GM18502 (cell line): ENCODE measurements around the gene TMA16.
"Not testable (repeated sequence)": the region's sequence is repeated elsewhere in the genome, so short reads cannot be mapped to it uniquely, and the experiment has no call there.

Experiments used
- ATAC-seq: cut with Tn5 transposase; IDR thresholded peaks from one replicate; pipeline ENCODE4 v1.9.1; 2021; ENCODE audit warnings: mild to moderate bottlenecking; ENCODE audit not compliant: unreplicated experiment, poor library complexity

The TMA16 gene

GRCh38 chr4:163494360-163495241 lies at the start of gene TMA16:
Gene TMA16 (plus strand): TSS chr4:163494690. CDS start chr4:163494802, 112 bp downstream.
- peak; percentile 87 for ATAC-seq

DNA sequence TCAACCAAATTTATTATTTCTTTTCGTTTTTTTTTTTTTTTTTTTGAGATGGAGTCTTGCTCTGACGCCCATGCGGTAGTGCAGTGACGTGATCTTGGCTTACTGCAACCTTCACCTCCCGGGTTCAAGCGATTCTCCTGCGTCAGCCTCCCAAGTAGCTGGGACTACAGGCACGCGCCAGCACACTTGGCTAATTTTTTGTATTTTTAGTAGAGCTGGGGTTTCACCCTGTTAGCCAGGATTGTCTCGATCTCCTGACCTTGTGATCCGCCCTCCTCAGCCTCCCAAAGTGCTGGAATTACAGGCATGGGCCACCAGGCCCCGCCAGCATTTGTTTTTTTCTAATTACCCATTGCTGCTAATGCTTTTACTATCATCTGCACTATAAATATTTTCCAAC lies 47.5 kb upstream of the TMA16 start:
- ATAC-seq, result not testable (repeated sequence)

DNA sequence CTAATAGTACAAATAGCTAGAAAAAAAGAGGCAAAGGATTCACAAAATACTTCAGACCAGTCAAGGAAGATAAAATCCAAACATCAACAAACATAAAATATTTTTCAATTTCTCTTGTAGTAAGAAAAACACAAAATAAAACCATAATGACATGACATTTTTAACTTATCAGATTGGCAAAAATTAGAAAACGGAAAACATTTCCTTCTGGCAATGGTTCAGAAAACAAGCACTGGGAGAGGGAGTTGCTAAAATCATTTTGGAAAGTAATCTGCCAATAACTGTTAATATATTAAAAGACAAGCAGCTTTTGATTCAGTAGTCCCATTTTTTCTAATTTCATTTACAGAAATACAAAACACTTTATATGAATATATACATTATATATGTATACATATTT lies 47.0 kb upstream of the TMA16 start:
- no peak for ATAC-seq

GRCh38 chr4:163448540-163449203 lies 45.8 kb upstream of the TMA16 start:
- ATAC-seq, result no peak

DNA sequence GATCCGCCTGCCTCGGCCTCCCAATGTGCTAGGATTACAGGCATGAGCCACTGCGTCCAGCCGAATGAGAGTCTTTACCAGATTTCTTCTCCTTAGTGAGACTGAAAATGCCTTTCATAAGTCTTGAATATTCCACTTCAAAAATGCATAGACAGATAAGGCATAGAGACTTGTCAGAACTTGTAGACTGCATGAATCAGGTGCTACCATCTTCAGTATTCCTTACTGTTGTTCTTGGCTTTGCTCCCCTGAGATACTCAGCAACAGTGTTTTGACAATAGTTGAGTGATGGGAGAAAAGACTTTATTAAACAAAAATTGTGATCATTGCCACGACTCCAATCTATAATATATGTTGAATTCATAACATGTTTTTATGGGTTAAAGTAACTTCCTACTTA lies 31.9 kb upstream of the TMA16 start:
- ATAC-seq, result no peak

- ATAC-seq, result no peak
Measured at GRCh38 chr4:163467082-163467770, 27.3 kb upstream of the TMA16 start.

DNA sequence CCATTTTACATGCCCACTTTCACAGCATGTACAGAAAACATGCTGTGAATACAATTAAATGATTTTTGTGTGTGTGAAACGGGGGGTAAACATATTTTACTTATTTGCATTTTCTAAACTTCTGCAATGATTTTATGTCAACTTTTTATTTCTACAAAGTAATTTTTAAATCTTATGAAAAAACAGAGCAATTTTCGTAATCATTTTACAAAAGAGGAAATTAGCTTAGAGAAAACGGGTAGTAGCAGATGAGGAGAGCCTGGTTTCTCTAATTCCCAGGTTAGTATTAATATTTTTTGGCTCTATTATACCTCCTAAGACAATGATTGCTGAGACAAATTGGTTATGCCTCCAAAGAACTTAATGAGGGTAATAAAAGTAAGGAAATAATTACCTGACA lies 24.1 kb upstream of the TMA16 start:
- no peak for ATAC-seq

DNA sequence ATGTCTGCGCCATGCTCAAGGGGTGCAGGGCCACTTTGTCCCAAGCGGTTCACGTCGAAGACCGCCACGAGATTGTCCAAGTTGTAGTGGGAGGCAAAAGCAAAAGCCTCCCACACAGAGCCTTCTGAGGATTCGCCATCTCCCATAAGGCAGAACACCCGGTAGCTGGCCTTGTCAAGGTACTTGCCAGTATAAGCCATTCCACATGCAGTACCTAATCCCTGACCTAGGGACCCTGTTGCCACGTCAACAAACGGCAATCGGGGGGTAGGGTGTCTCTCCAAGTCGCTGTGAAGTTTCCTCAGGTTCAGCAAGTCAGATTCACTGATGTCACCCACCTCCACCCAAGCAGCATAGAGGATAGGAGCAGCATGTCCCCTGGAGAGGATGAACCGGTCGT lies 21.4 kb upstream of the TMA16 start:
- no peak for ATAC-seq

DNA sequence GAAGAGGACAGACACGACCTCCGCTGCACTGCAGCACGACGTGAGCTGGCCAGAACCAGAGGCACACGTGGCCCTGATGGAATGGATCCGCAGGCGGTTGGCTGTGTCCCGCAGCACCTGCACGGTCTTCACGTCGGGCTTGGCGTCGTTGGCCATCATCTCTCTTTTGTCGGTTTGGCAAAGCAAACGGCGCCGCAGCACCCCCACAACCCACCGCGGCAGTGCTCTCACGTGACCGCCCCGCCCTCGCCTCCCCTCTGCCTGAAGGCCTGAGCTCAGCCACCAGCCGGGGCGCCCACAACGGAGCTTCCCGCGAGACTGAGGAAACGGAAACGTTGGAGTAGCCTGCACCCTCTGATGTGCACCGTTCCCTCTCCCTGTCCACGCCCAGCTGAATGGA lies 20.9 kb upstream of the TMA16 start, which contains the start of gene TKTL2:
TSS of gene TKTL2 (minus strand) at position 179 of the 400 bp plus-strand sequence. CDS start at position 159, 20 bp downstream.
- ATAC-seq, result no peak

DNA sequence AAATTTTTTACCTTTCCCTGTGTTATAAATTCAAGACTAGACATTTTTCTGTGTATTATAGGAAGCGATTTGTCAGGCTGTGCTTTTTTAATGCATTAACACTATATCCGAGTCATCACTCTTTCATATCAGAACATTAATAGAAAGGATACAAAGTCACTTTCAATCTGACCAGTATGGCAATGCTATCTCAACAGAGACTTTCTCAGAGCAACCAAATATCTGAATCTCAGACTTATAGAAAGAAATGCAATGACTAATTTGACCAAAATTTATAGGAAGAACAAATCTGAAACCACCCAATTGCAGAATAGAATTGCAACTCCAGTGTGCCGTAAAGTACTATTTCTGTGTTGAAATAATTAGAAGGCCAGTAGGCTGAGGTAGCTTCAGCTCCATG lies 20.5 kb upstream of the TMA16 start:
- peak; percentile 60 for ATAC-seq

GRCh38 chr4:163476761-163477438 lies 17.6 kb upstream of the TMA16 start:
- no peak for ATAC-seq

- peak; percentile 71 for ATAC-seq
Measured at GRCh38 chr4:163482190-163482589, 12.3 kb upstream of the TMA16 start.

GRCh38 chr4:163484906-163485305 lies 9.6 kb upstream of the TMA16 start:
- peak; percentile 52 for ATAC-seq

- ATAC-seq, result no peak
Measured at GRCh38 chr4:163485589-163485988, 8.9 kb upstream of the TMA16 start.

- ATAC-seq, result no peak
Measured at GRCh38 chr4:163486321-163486720, 8.2 kb upstream of the TMA16 start.

- no peak for ATAC-seq
Measured at GRCh38 chr4:163489929-163490328, 4.6 kb upstream of the TMA16 start.

DNA sequence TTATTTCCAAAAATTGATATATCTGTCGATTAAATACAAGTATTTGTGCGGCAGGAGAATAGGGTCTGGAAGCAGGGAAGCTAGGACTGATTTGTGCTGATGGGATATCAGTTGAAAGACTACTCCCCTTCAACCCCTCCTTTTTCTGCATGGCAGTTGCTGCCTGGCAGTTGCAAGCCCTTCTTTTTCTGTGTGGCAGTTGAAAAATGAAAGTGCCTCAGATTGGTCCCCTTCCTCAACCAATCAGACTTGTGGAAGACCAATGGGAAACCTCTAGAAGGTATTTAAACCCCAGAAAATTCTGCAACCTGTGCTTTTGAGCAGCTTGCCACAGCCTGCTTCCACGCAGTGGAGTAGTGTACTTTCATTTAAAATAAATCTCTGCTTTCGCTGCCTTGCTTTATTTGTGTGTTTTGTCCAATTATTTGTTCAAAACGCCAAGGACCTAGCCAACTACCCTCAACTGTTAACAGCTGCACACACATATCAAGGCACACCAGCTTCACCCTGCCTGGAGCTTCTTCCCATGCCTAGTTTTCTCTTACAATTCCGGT lies 1.5 kb upstream of the TMA16 start:
- no peak for ATAC-seq

DNA sequence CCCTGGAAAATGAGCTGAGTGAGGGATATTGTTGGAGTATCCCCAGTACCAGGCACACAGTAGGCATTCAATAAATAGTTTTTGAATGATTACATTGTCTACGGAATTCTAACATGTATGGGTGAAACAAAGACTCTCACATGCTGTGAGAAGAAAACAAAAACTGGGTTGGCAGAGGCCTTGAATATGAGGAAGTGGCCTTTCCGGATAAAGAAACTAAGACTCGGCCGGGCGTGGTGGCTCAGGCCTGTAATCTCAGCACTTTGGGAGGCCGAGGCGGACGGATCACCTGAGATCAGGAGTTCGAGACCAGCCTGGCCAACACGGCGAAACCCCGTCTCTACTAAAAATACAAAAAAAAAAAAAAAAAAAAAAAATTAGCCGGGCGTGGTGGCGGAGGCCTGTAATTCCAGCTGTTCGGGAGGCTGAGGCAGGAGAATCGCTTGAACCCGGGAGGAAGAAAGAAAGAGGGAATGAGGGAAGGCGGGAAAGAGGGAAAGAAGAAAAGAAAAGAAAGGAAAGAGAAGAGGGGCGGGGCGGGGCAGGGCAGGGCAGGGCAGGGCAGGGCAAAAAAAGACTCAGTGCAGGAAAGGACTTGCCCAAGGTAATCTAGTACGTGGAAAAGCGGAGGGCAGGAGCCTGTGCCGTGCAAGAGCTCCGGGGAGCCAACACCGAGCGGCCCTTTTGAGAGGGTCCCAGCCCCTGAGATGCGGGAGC lies 689 bp upstream of the TMA16 start:
- peak; percentile 21 for ATAC-seq

DNA sequence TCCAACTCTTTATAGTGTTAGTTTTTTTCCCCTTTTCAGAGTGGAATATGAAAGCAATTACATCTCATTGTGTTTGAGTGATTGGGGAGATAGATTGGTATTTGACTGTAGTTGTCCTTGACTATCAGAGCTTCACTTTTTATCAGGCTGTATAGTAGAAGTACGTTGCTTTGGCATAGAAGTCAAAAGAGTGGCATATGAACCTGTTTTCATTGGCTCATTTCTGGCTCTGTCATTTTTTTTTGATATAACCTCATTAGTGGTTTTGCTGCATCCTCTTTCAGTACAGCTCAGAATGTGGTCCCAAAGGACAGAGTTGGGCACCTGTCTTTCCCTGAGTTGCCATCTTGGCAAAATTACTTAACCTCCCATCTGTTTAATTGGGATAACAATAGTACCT lies 1.4 kb downstream of the TMA16 start:
- peak; percentile 29 for ATAC-seq
